Measurements from ENCODE around the gene GKAP1. TPM values are rescaled to one million over a fixed set of nuclear protein-coding genes. Genes with fewer than 3 reads are reported as not detected.

The GKAP1 gene
- total RNA-seq, 1 experiment from 2014 or later: 1.5 TPM

GRCh38 chr9:83800236-83801033 is 17.1 kb downstream of the GKAP1 start:
- H3K36me3 ChIP-seq (ENCODE audit: low read depth, low read length): no peaks in the 10 kb centered on the region
- ATAC-seq: no peak
- no peaks in the 10 kb centered on the region for H3K9me3 ChIP-seq (ENCODE audit: low read length)
- H3K27me3 ChIP-seq (ENCODE audit: low read length): no peaks in the 10 kb centered on the region
- intact Hi-C loops (cut with micrococcal nuclease): no loop called here
- no TSS peak for BruUV-seq (replicated peaks)
- H4K20me1 ChIP-seq (ENCODE audit: low read length): no peaks in the 10 kb centered on the region
- H2AFZ ChIP-seq (ENCODE audit: low read length): no peak overlapping the region
- ChIA-PET POLR2A (ENCODE audit: unreplicated experiment) (no interaction called here), CTCF (no interaction called here)
- H3K9me2 ChIP-seq (replicated peaks; ENCODE audit: low read length): no peaks in the 10 kb centered on the region
- no peak overlapping the region for H3K4me2 ChIP-seq (ENCODE audit: low read length)
- TF ChIP-seq EZH2 (IDR thresholded peaks at IDR 0.05; ENCODE audit: low read length, unreplicated experiment): no peak
- TF ChIP-seq CTCF (conservative IDR thresholded peaks at IDR 0.05; ENCODE audit: low read depth, low read length): no peak
- TF ChIP-seq EZH2phosphoT487 (IDR thresholded peaks at IDR 0.05; ENCODE audit: borderline replicate concordance, low read length): no peak
- H3K9ac ChIP-seq (ENCODE audit: low read length): no peak overlapping the region
- H3K27ac ChIP-seq (ENCODE audit: low read length): no peak overlapping the region
- no peaks in the 10 kb centered on the region for H3K79me2 ChIP-seq (ENCODE audit: low read length)
- DNase-seq: no peak
- no peaks in the 10 kb centered on the region for H3F3A ChIP-seq (ENCODE audit: low read length, unreplicated experiment)
- H3K4me1 ChIP-seq (ENCODE audit: insufficient read depth, low read length): no peaks in the 10 kb centered on the region
- no peak overlapping the region for H3K4me3 ChIP-seq (ENCODE audit: low read length)

- POLR2A ChIA-PET (ENCODE audit: unreplicated experiment): no interaction called here
Measured at GRCh38 chr9:83794051-83794450, 23.5 kb downstream of the GKAP1 start.

More at GRCh38 chr9:83794051-83794450, 23.5 kb downstream of the GKAP1 start:
- Histone ChIP-seq H3K4me3 (ENCODE audit: low read length) (no peak overlapping the region), H3K79me2 (ENCODE audit: low read length) (no peaks in the 10 kb centered on the region), H3F3A (ENCODE audit: low read length, unreplicated experiment) (no peaks in the 10 kb centered on the region), H3K9me2 (replicated peaks; ENCODE audit: low read length) (no peaks in the 10 kb centered on the region), H2AFZ (ENCODE audit: low read length) (no peak overlapping the region), H4K20me1 (ENCODE audit: low read length) (no peaks in the 10 kb centered on the region), H3K27me3 (ENCODE audit: low read length) (no peaks in the 10 kb centered on the region), H3K36me3 (ENCODE audit: low read depth, low read length) (no peaks in the 10 kb centered on the region), H3K9me3 (ENCODE audit: low read length) (no peaks in the 10 kb centered on the region), H3K9ac (ENCODE audit: low read length) (no peak overlapping the region), H3K4me1 (ENCODE audit: insufficient read depth, low read length) (no peaks in the 10 kb centered on the region), H3K27ac (ENCODE audit: low read length) (no peak overlapping the region), H3K4me2 (ENCODE audit: low read length) (no peak overlapping the region)
- CTCF ChIA-PET: no interaction called here
- no peak for ATAC-seq
- no peak for DNase-seq
- intact Hi-C loops (cut with micrococcal nuclease): no loop called here
- TF ChIP-seq CTCF (conservative IDR thresholded peaks at IDR 0.05; ENCODE audit: low read depth, low read length) (no peak), EZH2phosphoT487 (IDR thresholded peaks at IDR 0.05; ENCODE audit: borderline replicate concordance, low read length) (no peak), EZH2 (IDR thresholded peaks at IDR 0.05; ENCODE audit: low read length, unreplicated experiment) (no peak)
- BruUV-seq (replicated peaks): no TSS peak
